GM12865 (cell line): Measurements from ENCODE around the gene ATAD5.
"Not testable (repeated sequence)": the region's sequence is repeated elsewhere in the genome, so short reads cannot be mapped to it uniquely, and the experiment has no call there.

Experiments used
- DNase-seq: peaks from one replicate; pipeline ENCODE4 v3.0.0; 2010; ENCODE audit warnings: low read depth
- H3K4me3 ChIP-seq: 2 replicates; pipeline ENCODE4 v1.5.1; 2011; ENCODE audit warnings: mild to moderate bottlenecking, low read depth, low read length, control low read depth
- CTCF ChIP-seq: IDR thresholded peaks from 2 replicates; pipeline ENCODE4 v1.5.1; 2011; ENCODE audit warnings: low read length, control low read depth, low read depth, inconsistent platforms; ENCODE audit not compliant: insufficient read depth; ENCODE audit errors: missing control alignments

ATAD5 gene

GRCh38 chr17:30886187-30886586, 54.4 kb downstream of the ATAD5 start:
- no peak for DNase-seq
- TF ChIP-seq CTCF: no peak
- H3K4me3 ChIP-seq: no peak overlapping the region

GRCh38 chr17:30894236-30894635, 62.5 kb downstream of the ATAD5 start:
- TF ChIP-seq CTCF: no peak
- H3K4me3 ChIP-seq: no peak overlapping the region
- no peak for DNase-seq

GRCh38 chr17:30897311-30897710, 65.5 kb downstream of the ATAD5 start:
- DNase-seq: no peak
- no peak overlapping the region for H3K4me3 ChIP-seq
- TF ChIP-seq CTCF: no peak

- peak overlapping the region; percentile 97 for H3K4me3 ChIP-seq
- DNase-seq: peak; percentile 8
- TF ChIP-seq CTCF: no peak
Measured at GRCh38 chr17:30905742-30906100, 74.0 kb downstream of the ATAD5 start.

GRCh38 chr17:30906101-30906911, 74.5 kb downstream of the ATAD5 start, which contains the start of gene TEFM:
Gene TEFM, minus strand, starts transcription at chr17:30906238. Its CDS starts 40 bp downstream, at chr17:30906198.
- DNase-seq: peak; percentile 95
- no peak for TF ChIP-seq CTCF
- H3K4me3 ChIP-seq: peak within 1 kb of the TSS; percentile 97

GRCh38 chr17:30908717-30909420, 77.1 kb downstream of the ATAD5 start:
- no peak for TF ChIP-seq CTCF
- DNase-seq: no peak
- H3K4me3 ChIP-seq: no peak overlapping the region

- not testable (repeated sequence) for DNase-seq, H3K4me3 ChIP-seq
Measured at GRCh38 chr17:30910151-30910550, 78.4 kb downstream of the ATAD5 start.
